Upper lobe of left lung (tissue), 4 donors: ENCODE results near the gene ERLIN1.

ENCODE experiments used
- POLR2AphosphoS5 ChIP-seq, 2 donors: sonication (generic); formaldehyde crosslinking; IDR thresholded peaks; one replicate each; pipeline ENCODE4 v1.5.1; 2017; ENCODE audit warnings: antibody characterized with exemption in 2 of 2
- TF ChIP-seq, protein P1 (sequence below), 6 experiments: fragments of 450-650 bp in 4 of 6; fragments of 200-600 bp in 2 of 6; sonication (generic) in 2 of 6; IDR thresholded peaks; one replicate each; pipeline ENCODE4 v1.5.1; 2016 to 2019; ENCODE audit warnings: antibody characterized with exemption in 6 of 6

DNA sequence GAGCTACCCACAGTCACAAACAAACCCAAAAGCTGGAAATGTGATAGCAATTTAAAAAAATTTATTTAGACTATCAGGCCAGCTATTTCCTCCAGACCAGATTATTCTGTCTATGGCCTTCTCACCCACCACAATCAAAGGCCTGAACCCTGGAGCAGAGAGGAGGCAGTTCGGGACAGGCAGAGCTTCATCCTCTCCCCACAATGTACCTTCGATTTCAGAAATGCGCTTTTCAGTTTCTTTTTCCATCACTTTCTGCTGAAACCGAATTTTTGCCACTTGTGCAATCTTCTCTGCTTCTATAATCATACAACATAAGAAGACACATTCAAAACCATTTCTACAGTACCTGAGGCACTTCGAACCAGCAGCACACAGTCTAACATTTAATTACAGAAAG is 29.9 kb downstream of the ERLIN1 start:
- TF ChIP-seq, protein P1, sequence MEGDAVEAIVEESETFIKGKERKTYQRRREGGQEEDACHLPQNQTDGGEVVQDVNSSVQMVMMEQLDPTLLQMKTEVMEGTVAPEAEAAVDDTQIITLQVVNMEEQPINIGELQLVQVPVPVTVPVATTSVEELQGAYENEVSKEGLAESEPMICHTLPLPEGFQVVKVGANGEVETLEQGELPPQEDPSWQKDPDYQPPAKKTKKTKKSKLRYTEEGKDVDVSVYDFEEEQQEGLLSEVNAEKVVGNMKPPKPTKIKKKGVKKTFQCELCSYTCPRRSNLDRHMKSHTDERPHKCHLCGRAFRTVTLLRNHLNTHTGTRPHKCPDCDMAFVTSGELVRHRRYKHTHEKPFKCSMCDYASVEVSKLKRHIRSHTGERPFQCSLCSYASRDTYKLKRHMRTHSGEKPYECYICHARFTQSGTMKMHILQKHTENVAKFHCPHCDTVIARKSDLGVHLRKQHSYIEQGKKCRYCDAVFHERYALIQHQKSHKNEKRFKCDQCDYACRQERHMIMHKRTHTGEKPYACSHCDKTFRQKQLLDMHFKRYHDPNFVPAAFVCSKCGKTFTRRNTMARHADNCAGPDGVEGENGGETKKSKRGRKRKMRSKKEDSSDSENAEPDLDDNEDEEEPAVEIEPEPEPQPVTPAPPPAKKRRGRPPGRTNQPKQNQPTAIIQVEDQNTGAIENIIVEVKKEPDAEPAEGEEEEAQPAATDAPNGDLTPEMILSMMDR (IDR thresholded peaks at IDR 0.05), result no peak
- no peak for TF ChIP-seq POLR2AphosphoS5 (IDR thresholded peaks at IDR 0.05)
